ENCODE data around the gene LMOD3.

The LMOD3 gene

DNA sequence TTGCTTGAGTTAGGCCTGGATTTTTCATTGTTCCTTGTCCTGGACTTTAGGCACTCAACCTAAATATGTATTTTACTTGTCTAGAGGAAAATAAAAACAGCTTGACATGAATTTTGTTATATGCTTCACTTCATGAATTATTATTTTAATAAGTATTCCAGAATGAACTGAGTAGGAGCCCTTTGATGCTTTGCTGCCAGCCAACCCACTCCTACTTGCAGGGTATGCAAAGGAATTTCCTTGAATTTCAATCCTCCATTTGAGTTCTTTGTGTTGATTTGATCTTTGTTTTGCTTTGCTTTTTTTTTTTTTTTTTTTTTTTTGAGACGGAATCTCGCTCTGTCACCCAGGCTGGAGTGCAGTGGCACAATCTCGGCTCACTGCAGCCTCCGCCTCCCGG, 26.1 kb downstream of the LMOD3 start:
- in situ Hi-C loops (cut with HindIII; ENCODE audit: low sequenced_read_pairs), result no loop called here

DNA sequence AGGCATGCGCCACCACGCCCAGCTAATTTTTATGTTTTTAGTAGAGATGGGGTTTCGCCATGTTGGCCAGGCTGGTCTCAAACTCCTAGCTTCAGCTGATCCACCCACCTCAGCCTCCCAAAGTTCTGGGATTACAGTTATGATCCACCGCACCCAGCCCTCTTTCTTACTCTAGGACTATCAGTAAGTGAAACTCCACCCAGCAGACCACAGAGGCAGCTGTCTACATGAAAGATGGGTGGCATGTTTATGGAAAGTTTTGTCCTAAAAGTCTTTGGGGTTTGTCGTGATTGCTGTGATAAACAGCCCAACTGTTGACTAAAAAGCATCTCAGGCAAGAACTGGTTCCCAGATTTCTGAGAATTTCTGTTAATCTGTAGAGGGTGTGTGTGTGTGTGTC, 26.8 kb downstream of the LMOD3 start:
- in situ Hi-C loops (cut with HindIII; ENCODE audit: low sequenced_read_pairs), result no loop called here

DNA sequence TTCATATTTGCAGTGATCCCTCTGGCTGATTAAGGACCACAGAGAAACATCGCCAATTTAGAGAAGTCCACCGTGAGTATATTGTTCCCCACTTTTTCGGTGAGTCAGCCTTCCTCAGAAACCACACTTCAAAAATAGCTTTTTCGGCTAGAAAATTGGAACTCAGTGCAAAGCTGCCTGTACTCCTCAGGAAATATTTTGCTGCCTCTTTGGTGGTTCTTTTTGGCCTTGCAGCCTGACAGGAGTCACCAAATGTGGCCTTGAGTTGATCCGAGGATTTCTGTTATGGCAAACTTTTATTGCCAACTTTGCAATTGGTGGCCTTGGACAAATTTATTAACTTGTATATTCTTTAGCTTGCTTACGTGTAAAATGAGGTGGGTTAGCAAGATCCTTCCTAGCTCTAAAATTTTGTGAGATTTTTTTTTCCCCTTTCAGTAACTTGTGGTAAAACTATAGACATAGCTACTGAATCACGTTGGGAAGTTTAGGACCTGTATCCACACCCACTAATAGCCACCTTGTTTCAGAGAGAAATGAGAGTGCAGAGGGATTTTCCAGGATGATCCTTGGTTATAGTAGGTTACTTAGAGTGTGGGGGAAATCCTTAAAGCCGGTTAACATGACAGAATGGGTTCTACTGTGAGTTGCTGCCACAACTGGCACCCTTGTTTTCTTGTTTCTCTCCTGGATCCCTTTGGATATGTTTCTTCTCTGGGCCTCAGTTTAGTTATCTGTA, 27.8 kb downstream of the LMOD3 start:
- in situ Hi-C loops (cut with HindIII; ENCODE audit: low sequenced_read_pairs), result no loop called here

DNA sequence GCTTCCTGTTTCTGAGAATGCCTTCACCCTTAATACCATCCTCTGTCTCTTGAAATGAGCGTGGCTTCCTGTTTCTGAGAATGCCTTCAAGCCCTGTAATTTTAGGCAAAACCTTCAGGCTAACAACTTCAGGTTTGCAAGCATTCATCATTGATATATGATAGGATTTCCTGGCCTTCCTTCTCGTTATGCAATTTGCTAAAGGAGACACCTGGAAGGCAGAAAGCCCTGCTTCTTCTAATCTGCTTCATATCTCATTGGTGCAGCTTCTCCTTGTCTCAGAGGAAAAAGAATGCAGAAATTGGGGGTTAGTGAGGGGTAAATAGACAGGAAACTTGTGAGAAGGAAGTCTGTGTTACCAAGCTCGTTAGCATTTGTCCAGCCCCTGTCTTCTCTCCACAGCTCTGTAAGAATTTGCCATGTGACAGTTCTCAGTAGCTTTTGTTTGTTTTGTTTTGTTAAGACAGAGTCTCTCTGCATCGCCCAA, 30.3 kb downstream of the LMOD3 start:
- in situ Hi-C loops (cut with HindIII; ENCODE audit: low sequenced_read_pairs), result no loop called here

DNA sequence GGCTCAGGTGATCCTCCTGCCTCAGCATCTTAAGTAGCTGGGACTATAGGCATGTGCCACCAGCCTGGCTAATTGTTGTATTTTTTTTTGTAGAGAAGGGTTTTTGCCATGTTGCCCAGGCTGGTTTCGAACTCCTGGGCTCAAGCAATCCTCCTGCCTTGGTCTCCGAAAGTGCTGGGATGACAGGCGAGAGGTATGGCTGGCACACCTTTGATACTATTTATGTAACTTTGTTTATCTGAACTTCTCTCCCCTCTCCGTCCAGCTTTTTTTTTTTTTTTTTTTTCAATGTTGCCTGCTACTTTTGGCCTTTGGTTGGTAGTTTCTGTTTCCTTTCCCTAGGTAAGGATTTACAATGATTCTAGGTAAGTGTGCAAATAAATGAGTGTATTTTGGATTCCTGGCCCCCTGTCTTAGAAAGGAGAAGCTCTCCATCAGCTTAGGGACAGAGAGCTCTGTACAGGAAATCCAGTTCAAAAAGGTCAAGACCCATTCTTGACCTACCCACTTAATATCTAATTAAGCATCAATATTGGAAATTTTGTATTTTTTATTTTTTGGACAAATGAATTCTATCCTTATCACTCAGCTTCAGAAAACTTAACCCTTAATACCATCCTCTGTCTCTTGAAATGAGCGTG, 30.9 kb downstream of the LMOD3 start:
- in situ Hi-C loops (cut with HindIII; ENCODE audit: low sequenced_read_pairs), result no loop called here

DNA sequence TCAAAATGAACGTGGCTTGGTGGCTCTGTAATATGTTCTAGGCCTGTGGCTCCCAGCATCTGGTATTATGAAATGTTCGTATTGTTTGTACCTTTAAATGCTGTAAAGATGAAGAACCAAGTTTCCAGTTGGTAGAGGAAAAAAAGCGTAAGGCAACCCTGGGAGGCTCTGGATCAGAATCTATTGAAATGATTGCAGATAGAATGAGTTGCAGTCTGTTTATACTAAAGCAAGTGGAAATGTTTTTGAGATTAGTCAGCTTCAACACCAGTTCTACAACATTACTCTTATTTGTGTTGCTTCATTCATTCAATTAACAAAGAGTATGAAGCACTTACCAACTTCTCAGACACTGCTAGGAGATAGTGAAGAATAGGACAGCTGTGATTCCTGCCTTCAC, 32.4 kb downstream of the LMOD3 start:
- in situ Hi-C loops (cut with HindIII; ENCODE audit: low sequenced_read_pairs), result no loop called here

DNA sequence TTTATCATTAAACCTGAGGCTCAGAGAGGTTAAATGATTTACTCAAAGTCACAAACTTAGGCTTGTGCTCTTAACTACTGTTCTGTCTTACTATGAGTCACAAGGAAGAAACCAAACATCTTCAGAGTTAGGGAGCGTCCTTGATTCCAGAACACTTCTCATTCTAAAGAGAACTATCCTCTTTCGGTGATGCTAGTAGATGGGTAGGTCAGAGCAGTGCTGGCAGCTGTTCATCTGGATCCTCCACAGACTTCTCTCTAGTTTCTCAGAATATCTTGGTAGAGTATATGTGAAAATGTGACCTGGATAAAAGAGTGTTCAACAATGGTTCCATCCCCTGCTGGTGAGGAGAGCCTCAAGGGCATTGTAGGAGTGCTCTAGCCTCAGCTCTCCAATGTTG, 34.3 kb downstream of the LMOD3 start:
- in situ Hi-C loops (cut with HindIII; ENCODE audit: low sequenced_read_pairs), result no loop called here

DNA sequence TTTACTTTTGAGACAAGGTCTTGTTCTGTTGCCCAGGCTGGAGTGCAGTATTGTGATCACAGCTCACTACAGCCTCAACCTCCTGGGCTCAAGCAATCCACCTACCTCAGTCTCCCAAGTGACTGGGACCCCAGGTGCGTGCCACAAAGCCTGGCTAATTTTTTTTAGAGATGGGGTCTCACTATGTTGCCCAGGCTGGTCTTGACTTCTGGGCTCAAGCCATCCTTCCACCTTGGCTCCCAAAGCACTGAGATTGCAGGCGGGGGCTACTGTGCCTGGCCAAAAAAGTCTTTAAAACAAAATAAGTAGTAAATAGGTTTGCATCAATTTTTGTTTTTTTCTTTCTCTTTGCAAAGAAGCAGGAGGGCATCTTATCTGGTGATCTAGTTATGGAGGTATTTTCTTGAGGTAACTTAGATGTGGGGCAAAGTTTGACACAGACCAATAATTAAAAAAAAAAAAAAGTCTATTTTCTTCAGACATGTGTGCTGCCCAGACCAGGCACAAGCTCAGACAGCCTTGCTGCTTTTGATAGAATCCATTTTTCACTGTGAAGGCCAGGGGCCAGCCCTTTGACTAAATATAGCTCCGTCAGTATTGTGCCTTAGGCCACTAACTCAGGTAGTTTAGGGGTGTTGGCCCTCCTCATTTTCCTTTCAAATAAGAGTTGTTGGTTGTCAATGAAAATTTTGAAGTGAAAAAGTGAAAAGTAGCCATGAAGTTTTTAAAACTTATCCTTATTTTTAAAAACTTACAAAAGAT, 35.2 kb downstream of the LMOD3 start:
- in situ Hi-C loops (cut with HindIII; ENCODE audit: low sequenced_read_pairs), result no loop called here

DNA sequence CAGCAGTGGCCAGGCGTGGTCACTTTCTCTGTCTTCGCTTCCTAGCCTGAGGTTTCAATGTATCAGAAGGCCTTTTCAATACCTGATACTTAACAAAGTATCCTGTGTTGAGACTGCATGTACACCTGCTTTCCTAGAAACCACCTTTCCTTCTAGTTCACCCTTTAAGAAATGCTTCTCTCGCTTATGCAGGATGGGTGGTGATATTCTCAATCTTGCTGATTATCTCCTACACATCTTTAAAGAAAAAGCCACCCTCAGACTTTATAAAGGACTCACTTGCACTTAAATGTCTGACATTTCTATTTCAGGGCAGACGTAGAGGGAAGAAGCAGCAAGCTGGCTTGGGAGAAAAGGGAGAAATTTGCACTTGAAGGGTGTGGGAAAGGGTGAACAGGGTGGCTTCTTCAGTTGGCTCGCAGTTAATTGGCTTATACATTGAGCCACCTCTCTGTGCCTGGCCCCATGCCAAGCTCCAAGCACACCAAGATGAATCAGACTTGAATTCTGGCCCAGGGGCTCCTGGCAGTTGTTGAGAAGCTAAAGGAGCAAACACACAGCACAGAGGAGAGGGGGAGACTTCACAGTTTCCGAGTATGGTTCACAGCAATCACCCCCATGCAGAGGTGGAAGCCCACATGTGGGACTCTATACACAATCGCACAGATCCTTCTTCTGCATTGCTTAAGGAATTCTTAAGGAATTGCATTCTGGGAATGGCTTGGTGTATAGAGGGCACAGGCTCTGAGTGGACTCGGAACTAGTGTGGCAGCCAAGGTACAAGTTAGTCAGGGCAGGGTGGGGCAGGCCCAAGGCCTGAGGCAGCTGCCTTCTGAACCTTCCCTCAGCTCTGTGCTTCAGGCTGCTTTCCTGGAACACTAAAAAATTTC, 36.3 kb downstream of the LMOD3 start:
- in situ Hi-C loops (cut with HindIII; ENCODE audit: low sequenced_read_pairs), result no loop called here

DNA sequence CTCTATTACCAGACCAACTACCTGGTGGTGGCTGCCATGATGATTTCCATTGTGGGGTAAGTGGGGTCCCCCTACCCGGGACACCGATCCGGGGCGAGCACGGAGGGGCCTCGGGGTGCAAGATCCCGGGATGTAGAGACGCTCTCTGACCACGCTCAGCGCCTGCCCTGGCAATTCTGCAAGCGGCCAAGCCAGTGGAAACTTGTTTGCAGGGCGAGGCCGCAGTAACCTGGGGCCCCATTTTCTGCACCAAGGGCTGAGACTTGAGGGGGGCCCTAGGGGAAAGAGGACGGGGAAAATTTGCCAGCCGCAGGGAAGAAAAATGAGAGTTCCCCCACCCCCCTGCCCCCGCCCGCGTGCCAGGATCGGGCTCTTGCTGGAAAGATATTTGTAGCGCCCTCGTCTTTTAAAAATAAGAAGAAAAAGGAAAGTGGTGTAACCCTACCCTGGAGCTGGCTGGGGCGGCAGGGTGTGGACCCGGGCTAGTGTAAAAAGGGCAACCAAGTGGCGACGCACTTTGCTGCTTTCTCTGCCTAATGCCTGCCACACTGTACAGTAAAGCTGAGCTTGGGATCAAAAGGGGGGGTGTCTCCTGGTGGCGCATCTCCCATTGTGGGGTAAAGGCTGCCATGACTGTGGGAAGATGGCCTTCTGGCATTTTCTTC, 37.1 kb downstream of the LMOD3 start:
- in situ Hi-C loops (cut with HindIII; ENCODE audit: low sequenced_read_pairs), result no loop called here

DNA sequence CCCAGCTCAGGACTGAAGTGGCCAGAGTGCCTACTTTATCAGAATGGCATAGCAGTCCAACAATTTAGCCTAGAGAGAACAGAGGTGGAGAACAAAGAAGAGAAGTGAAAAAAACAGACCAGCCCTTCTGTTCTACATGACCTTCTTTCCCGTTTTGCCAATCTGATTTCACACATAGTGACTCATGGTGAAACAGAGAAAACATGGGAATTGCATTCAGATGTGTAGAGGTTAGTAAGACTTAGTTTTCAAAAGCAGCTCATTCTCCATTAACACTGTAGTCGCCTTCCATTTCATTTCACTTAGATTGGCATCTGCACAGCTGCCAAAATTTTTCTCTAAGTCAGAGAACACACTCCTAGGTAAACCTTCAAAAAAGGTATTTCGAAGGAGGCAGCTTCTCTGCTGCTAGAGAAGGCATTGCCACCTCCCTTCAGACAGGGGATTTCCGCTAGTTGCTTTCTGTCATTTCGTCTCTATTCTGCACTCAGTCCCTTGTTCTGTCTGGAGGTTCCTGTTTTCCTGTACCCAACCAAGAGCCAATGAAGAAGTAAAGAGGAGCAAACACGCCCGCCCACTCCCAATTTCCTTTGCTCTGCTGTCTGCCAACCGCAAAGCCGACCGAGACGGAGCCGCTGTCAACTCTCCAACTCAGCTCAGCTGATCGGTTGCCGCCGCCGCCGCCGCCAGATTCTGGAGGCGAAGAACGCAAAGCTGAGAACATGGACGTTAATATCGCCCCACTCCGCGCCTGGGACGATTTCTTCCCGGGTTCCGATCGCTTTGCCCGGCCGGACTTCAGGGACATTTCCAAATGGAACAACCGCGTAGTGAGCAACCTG, 37.8 kb downstream of the LMOD3 start, which contains the start of gene ARL6IP5:
Gene ARL6IP5, plus strand, starts transcription at position 612 of the 842 bp plus-strand sequence. Its CDS starts 111 bp downstream, at position 723.
- in situ Hi-C loops (cut with HindIII; ENCODE audit: low sequenced_read_pairs), result loop anchor here (5.0 kb wide), 1 partner anchor 67 kb away; no protein-coding TSS in a partner anchor

DNA sequence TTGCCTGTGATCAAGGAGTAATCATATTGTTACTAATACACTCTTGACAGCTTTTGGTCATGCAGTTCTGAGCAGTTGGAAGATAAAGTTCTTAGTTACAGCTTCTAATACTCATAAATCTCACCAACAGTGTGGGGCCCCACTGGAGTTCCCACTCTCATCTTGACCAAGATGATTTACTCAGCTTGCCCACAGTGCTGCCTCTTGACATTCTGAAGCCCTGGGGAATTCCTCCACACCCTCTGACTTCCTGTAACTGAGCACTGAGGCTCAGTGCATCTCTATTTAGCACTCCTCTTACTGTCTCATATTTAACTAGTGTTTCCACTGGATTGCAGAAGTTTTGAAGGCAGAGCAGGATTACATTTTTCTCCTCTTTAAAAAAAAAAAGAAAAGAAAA, 39.6 kb downstream of the LMOD3 start:
- in situ Hi-C loops (cut with HindIII; ENCODE audit: low sequenced_read_pairs), result loop anchor here (5.0 kb wide), 1 partner anchor 66 kb away; no protein-coding TSS in a partner anchor

DNA sequence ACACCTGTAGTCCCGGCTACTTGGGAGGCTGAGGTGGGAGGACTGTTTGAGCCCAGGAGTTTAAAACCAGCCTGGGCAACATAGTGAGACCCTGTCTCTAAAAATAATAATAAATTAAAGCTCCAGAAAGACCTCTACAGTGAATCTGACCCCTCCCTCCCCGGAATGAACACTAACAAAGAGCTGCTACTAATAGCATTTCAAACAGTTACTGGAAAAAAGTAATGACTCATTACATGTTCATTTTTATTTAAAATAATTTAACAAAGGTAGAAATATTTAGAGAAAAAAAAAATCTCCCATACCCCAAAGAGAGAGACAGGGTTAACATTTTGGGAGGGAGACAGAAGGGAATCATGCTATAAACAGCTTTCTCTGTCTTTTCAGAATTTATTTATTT, 40.0 kb downstream of the LMOD3 start:
- in situ Hi-C loops (cut with HindIII; ENCODE audit: low sequenced_read_pairs), result loop anchor here (5.0 kb wide), 1 partner anchor 65 kb away; no protein-coding TSS in a partner anchor

DNA sequence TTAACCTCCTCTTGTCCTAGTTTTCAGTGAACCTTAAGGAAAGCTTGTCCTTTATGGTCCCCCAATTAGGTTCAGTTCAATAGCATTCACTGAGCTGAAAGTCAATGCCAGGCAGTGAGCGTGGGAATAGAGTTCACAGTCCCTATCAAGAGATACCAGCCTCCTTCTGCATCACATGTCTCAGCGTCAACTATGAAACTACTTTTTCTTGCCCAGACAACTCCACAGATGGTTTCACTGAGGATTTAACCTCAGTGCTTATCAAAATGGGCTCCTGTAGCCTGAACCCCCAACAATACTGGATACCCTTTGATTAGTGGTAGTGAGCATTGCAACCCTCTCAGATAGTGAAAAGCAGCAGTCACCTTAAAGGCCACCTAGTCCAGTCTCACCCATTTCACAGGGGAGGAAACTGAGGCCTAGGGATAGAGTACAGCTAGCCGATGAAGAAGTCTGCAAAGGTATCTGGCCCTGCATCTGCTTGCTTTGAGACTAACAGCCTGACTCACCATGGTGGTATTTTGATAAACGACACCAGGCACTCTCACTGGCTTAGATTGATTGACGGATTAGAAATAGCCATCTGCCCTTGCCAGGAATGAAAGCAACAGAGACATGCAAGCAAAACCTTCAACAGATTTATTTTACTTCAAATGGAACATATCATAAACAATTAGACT, 40.7 kb downstream of the LMOD3 start:
- in situ Hi-C loops (cut with HindIII; ENCODE audit: low sequenced_read_pairs), result loop anchor here (5.0 kb wide), 1 partner anchor 64 kb away; no protein-coding TSS in a partner anchor

DNA sequence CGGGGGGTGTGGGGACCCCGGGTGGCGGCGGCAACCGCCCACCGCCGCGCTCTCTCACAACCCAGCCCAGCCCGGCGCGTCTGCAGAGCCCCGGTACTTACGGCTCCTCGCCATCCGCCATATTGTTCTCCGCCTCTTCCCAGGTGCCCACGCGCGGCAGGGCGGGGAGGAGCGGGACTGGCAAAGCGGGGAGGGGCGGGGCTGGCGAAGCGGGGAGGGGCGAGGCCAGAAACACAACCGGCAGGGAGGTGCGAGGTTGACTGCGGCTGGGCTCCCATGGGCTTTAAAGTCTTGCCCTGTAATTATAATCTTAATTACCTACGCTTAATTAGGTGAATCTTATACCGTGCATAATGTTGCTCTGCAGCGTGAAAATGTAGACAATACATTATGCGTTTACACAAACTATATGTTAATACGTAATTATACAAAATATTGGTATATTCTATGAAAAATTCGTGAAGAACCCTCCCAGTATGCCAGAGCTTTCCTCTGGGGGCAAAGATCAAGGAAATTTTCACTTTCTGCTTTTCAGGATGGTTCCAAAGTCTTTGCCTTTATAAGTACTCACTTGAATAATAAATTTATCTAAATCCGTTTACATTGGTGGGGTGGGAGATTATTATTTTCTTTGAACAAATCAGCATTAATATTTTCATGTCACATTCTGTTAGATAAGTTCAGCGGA, 42.0 kb downstream of the LMOD3 start, which contains the start of gene UBA3:
Gene UBA3, minus strand, starts transcription at position 133 of the 688 bp plus-strand sequence. Its CDS starts 12 bp downstream, at position 121.
- in situ Hi-C loops (cut with HindIII; ENCODE audit: low sequenced_read_pairs), result loop anchor here (5.0 kb wide), 1 partner anchor 63 kb away; no protein-coding TSS in a partner anchor

DNA sequence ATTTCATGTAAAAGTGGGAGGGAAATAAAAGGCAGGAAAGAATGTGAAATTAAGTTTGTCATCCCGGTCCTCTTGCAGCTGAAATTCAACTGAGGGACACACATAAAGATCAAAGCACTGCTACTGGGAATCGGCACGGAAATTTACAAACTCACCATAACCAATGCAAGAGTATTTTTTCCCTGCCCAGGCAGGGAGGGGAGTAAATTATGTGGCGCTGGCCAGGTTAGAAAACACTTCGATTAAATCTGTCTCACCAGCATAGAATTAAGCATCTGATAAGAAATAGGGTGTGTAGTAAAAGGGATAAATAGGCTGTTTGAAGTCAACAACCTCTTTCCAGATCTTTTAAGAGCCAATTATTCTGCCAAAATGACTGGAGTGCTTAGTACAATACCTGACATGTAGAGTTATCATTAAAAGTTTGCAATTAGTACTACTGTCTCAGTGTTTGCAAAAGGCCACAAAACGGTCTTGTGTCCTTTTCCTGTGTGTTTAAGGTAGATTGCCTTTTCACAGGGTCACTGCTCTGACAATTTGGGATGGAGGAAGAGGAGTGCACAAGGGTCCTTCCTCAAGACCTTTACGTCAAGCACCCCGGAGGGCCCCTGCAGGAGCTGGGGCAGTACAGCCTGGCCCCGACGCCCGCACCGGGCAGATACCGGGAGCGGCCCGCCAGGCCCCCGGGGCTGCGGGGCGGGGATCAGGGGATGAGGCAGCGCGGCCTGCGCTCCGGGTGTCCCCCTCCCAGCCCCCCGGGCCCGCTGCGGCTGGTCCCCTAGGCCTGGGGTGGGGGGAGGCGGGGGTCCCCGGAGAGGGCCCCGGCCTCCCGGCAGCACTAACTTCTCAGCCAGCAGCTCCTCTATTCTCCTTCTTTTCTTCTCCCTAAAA, 42.9 kb downstream of the LMOD3 start:
- in situ Hi-C loops (cut with HindIII; ENCODE audit: low sequenced_read_pairs), result loop anchor here (5.0 kb wide), 1 partner anchor 62 kb away; no protein-coding TSS in a partner anchor

Measured in endothelial cell of hepatic sinusoid (primary cell).